OCI-LY7 (cell line): ENCODE data around the gene SKOR2. TPM values are rescaled to one million over a fixed set of nuclear protein-coding genes. Genes with fewer than 3 reads are reported as not detected.

Experiments
- BruUV-seq: library from RNA; stranded (reverse); fragments of 400-500 nt; replicated peaks from 2 replicates; lab custom pipeline; 2021; lab: Mats Ljungman, UMichigan
- CTCF ChIA-PET: fragments of 300-600 bp; sonication (Branson Sonifier 250); formaldehyde crosslinking; loops from one replicate; lab custom pipeline; 2022; ENCODE audit warnings: antibody characterized with exemption; ENCODE audit not compliant: unreplicated experiment; lab: Charles Lee
- POLR2A ChIA-PET: fragments of 300-600 bp; sonication (Branson Sonifier 250); formaldehyde crosslinking; loops from one replicate; lab custom pipeline; 2022; ENCODE audit warnings: antibody characterized with exemption; lab: Charles Lee
- DNase-seq: peaks from one replicate; pipeline ENCODE4 v3.0.0-alpha.2; 2015; ENCODE audit warnings: low spot score
- H2AFZ ChIP-seq: fragments of 200-600 bp; sonication (generic), shearing (Covaris generic); 2 replicates; pipeline ENCODE4 v1.6.1; 2014; ENCODE audit warnings: mild to moderate bottlenecking, antibody characterized with exemption, low read length, moderate library complexity
- H3K27ac ChIP-seq: fragments of 200-600 bp; sonication (generic); 2 replicates; pipeline ENCODE4 v1.5.1; 2014; ENCODE audit warnings: mixed run types, low read depth, mild to moderate bottlenecking, moderate library complexity, low read length, inconsistent platforms; ENCODE audit not compliant: poor library complexity, severe bottlenecking
- H3K36me3 ChIP-seq: fragments of 200-600 bp; sonication (generic); 2 replicates; pipeline ENCODE4 v1.6.1; 2014; ENCODE audit warnings: mild to moderate bottlenecking, antibody characterized with exemption, low read length, moderate library complexity, mixed read lengths; ENCODE audit not compliant: insufficient read depth
- H3K4me1 ChIP-seq: fragments of 200-600 bp; sonication (generic); 2 replicates; pipeline ENCODE4 v1.5.1; 2014; ENCODE audit warnings: mild to moderate bottlenecking, low read length; ENCODE audit not compliant: insufficient read depth, poor library complexity, severe bottlenecking
- H3K4me2 ChIP-seq: fragments of 200-600 bp; sonication (generic); 2 replicates; pipeline ENCODE4 v1.6.1; 2014; ENCODE audit warnings: mild to moderate bottlenecking, low read length
- H3K4me3 ChIP-seq: fragments of 200-600 bp; sonication (generic); 2 replicates; pipeline ENCODE4 v1.5.1; 2014; ENCODE audit warnings: mild to moderate bottlenecking, low read depth, low read length; ENCODE audit not compliant: poor library complexity, severe bottlenecking
- H3K79me2 ChIP-seq: fragments of 200-600 bp; sonication (generic); 2 replicates; pipeline ENCODE4 v1.6.1; 2016; ENCODE audit warnings: low read depth, mild to moderate bottlenecking, low read length, moderate library complexity, mixed read lengths; ENCODE audit not compliant: insufficient read depth
- H3K9me2 ChIP-seq: fragments of 200-600 bp; sonication (generic); 2 replicates; pipeline ENCODE4 v1.6.1; 2016; ENCODE audit warnings: mild to moderate bottlenecking, low read length, mixed read lengths; ENCODE audit not compliant: insufficient read depth
- H3K9me3 ChIP-seq: fragments of 200-600 bp; sonication (generic); 2 replicates; pipeline ENCODE4 v1.6.1; 2014; ENCODE audit warnings: mild to moderate bottlenecking, mixed run types, low read length, mixed read lengths
- H4K20me1 ChIP-seq: fragments of 200-600 bp; sonication (generic); 2 replicates; pipeline ENCODE4 v1.6.1; 2014; ENCODE audit warnings: mild to moderate bottlenecking, antibody characterized with exemption, low read length, moderate library complexity, mixed read lengths; ENCODE audit not compliant: insufficient read depth
- EZH2phosphoT487 ChIP-seq: fragments of 200-600 bp; sonication (generic); IDR thresholded peaks from 2 replicates; pipeline ENCODE4 v1.6.1; 2018; ENCODE audit warnings: low read depth, borderline replicate concordance, mild to moderate bottlenecking, mixed run types, antibody characterized with exemption, low read length, moderate library complexity, mixed read lengths
- intact Hi-C: fragments of 100-400 bp; cut with micrococcal nuclease; formaldehyde crosslinking; loops from one replicate; pipeline ENCODE4 v1.10.0; 2022; ENCODE audit not compliant: unreplicated experiment
- total RNA-seq, 2 experiments: library from RNA; depleted of rRNA in 1 of 2; stranded (reverse); fragments of >200 nt in 1 of 2; shearing (Covaris generic) in 1 of 2; gene quantifications; 2 replicates each; pipeline ENCODE4 v1.2.3, GENCODE V29; 2014 to 2022
- TF ChIP-seq, protein P1 (sequence below): fragments of 200-600 bp; sonication (generic); conservative IDR thresholded peaks from 2 replicates; pipeline ENCODE4 v1.5.1; 2014; ENCODE audit warnings: mild to moderate bottlenecking, antibody characterized with exemption, low read length, moderate library complexity, mixed read lengths

SKOR2 gene
- total RNA-seq, 2 experiments from 2014 or later, result not detected

DNA sequence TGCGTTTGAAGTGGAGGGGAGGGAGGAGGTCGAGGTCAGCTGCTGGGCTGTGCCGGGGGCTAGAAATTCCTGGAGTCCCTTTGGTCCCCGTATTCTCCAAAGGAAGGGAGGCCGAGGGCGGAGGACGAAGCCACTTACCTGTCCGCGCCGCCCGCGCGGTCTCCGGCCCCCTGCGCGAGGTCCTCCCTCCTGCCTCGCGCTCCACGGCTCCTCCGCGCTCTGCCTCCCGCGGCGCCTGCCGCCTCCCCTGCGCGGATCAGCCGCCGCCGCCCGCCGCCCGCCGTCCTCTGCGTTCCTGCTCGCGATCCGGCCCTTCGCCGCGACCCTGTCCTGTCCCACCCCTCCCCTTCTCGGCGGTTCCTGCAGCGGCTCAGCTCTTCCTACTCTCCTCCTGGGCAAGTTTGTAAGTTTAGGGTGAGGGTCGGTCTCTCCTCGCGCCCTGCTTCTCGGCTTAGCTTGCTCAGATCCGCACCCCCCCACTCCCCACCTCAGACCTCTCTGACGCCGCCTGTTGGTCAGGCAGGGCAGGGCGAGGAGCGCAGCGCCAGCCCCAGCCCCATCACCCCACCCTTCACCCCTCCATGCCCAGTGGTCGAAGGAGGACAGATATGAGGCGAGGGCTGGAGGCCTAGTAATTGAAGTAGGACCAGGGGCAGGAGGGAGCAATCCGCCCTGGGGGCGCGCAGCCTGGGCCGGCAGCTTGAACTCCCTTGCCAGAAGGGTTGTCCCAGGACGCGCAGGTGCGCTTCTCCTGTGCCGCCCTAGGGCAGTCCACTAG lies 9.7 kb upstream of the SKOR2 start:
- H3K27ac ChIP-seq, result no peak overlapping the region
- no peaks in the 10 kb centered on the region for H4K20me1 ChIP-seq
- intact Hi-C loops, result no loop called here
- BruUV-seq, result no TSS peak
- no peaks in the 10 kb centered on the region for H3K9me3 ChIP-seq
- H2AFZ ChIP-seq, result no peak overlapping the region
- no peak for DNase-seq
- no peaks in the 10 kb centered on the region for H3K79me2 ChIP-seq
- H3K36me3 ChIP-seq, result no peaks in the 10 kb centered on the region
- ChIA-PET CTCF (no interaction called here), POLR2A (no interaction called here)
- H3K4me2 ChIP-seq, result no peak overlapping the region
- no peaks in the 10 kb centered on the region for H3K9me2 ChIP-seq
- H3K4me3 ChIP-seq, result no peak overlapping the region
- H3K4me1 ChIP-seq, result no peaks in the 10 kb centered on the region
- no peak for TF ChIP-seq EZH2phosphoT487
- TF ChIP-seq, protein P1, sequence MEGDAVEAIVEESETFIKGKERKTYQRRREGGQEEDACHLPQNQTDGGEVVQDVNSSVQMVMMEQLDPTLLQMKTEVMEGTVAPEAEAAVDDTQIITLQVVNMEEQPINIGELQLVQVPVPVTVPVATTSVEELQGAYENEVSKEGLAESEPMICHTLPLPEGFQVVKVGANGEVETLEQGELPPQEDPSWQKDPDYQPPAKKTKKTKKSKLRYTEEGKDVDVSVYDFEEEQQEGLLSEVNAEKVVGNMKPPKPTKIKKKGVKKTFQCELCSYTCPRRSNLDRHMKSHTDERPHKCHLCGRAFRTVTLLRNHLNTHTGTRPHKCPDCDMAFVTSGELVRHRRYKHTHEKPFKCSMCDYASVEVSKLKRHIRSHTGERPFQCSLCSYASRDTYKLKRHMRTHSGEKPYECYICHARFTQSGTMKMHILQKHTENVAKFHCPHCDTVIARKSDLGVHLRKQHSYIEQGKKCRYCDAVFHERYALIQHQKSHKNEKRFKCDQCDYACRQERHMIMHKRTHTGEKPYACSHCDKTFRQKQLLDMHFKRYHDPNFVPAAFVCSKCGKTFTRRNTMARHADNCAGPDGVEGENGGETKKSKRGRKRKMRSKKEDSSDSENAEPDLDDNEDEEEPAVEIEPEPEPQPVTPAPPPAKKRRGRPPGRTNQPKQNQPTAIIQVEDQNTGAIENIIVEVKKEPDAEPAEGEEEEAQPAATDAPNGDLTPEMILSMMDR, result no peak

DNA sequence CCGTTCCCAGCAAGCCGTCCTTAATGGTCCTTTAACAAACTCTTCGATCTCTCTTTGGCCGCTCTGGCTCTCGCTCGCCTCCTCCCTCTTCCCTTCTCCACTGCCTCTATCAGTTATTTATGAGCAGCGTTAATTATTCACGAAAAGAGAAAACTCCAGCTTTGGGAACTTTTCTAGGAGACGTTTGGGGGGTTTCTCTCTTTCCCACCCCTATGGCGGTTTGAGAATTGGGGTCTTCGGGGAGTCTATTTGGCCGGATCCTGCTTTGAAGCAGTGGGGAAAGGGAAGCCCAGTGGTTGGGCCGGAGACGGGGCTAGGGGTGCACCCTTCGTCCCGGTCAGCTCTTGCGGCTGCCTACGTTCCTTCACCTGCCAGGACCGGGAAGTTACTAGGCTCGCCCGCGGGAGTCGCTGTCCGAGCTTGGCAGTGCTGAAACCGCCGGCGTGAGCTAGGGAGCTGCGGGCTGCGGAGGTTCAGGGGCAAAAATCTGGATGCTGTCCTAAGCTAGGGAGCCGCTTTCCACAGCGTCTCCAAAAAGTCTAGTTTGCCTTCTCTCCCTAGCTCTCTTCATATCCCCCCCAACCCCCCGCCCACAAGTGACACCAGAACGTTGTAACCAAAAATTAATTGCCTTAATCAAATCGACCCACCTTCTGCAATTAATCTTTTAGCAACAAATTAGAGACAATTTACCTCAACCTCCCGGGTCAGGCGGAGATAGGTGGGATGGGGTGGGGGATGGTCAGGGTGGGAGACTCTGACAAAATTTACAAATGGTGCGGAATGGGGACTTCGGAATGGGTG lies 8.9 kb upstream of the SKOR2 start:
- intact Hi-C loops, result no loop called here
- Histone ChIP-seq H2AFZ (no peak overlapping the region), H3K27ac (no peak overlapping the region), H3K79me2 (no peaks in the 10 kb centered on the region), H3K4me2 (no peak overlapping the region), H3K9me2 (no peaks in the 10 kb centered on the region), H3K36me3 (no peaks in the 10 kb centered on the region), H3K9me3 (no peaks in the 10 kb centered on the region), H3K4me1 (no peaks in the 10 kb centered on the region), H3K4me3 (no peak overlapping the region), H4K20me1 (no peaks in the 10 kb centered on the region)
- BruUV-seq, result no TSS peak
- no peak for DNase-seq
- no peak for TF ChIP-seq EZH2phosphoT487
- TF ChIP-seq, protein P1, result no peak
- ChIA-PET CTCF (no interaction called here), POLR2A (no interaction called here)
